HCT116 (cell line): Measurements from ENCODE around the gene GRAMD4. TPM values are rescaled to one million over a fixed set of nuclear protein-coding genes. Genes with fewer than 3 reads are reported as not detected.

ENCODE experiments used
- ATAC-seq: fragments of 200-7000 bp; cut with Tn5 transposase; 2 replicates; pipeline ENCODE4 v1.9.1; 2020; ENCODE audit warnings: mild to moderate bottlenecking, moderate library complexity
- BruUV-seq: library from RNA; stranded (reverse); fragments of 400-500 nt; replicated peaks from 2 replicates; lab custom pipeline; 2021; lab: Mats Ljungman, UMichigan
- CTCF ChIA-PET: fragments of 300-600 bp; sonication (Branson Sonifier 250); formaldehyde crosslinking; loops from one replicate; lab custom pipeline; 2021; ENCODE audit warnings: antibody characterized with exemption; lab: Charles Lee
- POLR2A ChIA-PET: fragments of 300-600, 350-600 bp; sonication (Branson Sonifier 250); formaldehyde crosslinking; loops from one replicate; lab custom pipeline; 2021; ENCODE audit warnings: antibody characterized with exemption; lab: Charles Lee
- RAD21 ChIA-PET, 2 experiments: fragments of 300-600 bp; sonication (Branson Sonifier 250); formaldehyde crosslinking; loops; one replicate each; lab custom pipeline; 2023; ENCODE audit warnings: low total read pairs in 2 of 2; ENCODE audit not compliant: uncharacterized antibody in 2 of 2, unreplicated experiment in 2 of 2, low non-redundant PET in 1 of 2; lab: Charles Lee
- DNase-seq: peaks from one replicate; pipeline ENCODE4 v3.0.0-alpha.2; 2010; ENCODE audit warnings: low read depth, low spot score
- H2AFZ ChIP-seq: fragments of 200-600 bp; shearing (Covaris generic), sonication (generic); 2 replicates; pipeline ENCODE4 v1.6.1; 2017; ENCODE audit warnings: low read depth, mixed run types, mixed read lengths, antibody characterized with exemption, low read length; ENCODE audit not compliant: poor library complexity, severe bottlenecking
- H3K27ac ChIP-seq: 2 replicates; pipeline ENCODE4 v1.5.1; 2012; ENCODE audit warnings: low read depth, low read length
- H3K27me3 ChIP-seq: fragments of 200-600 bp; sonication (generic); 2 replicates; pipeline ENCODE4 v1.6.1; 2016; ENCODE audit warnings: mixed run types, low read length, mixed read lengths; ENCODE audit not compliant: insufficient read depth
- H3K36me3 ChIP-seq, 2 experiments: fragments of 200-500 bp in 1 of 2; fragments of 200-600 bp in 1 of 2; sonication (Bioruptor generic) in 1 of 2; sonication (generic) in 1 of 2; 2 replicates each; pipeline versions ENCODE4 v1.5.1 to v1.6.1; 2014 to 2016; ENCODE audit warnings: low read length in 2 of 2, inconsistent platforms in 1 of 2, mixed read lengths in 1 of 2, mixed run types in 1 of 2; ENCODE audit not compliant: insufficient read depth in 2 of 2, control insufficient read depth in 1 of 2
- H3K4me1 ChIP-seq, 2 experiments: fragments of 200-600 bp in 1 of 2; sonication (generic) in 1 of 2; 2 replicates each; pipeline versions ENCODE4 v1.5.1 to v1.6.1; 2012 to 2017; ENCODE audit warnings: low read length in 2 of 2, inconsistent platforms in 1 of 2, mild to moderate bottlenecking in 1 of 2, mixed read lengths in 1 of 2, mixed run types in 1 of 2, moderate library complexity in 1 of 2; ENCODE audit not compliant: insufficient read depth in 2 of 2, control insufficient read depth in 1 of 2
- H3K4me2 ChIP-seq: fragments of 200-600 bp; sonication (generic); 2 replicates; pipeline ENCODE4 v1.6.1; 2017; ENCODE audit warnings: mixed run types, low read length, mixed read lengths
- H3K4me3 ChIP-seq, 2 experiments: fragments of 200-600 bp in 1 of 2; sonication (generic) in 1 of 2; replicated peaks in 1 of 2; 2 replicates each; pipeline ENCODE4 v1.5.1; 2011 to 2016; ENCODE audit warnings: low read length in 2 of 2, control low read depth in 1 of 2, low read depth in 1 of 2, mild to moderate bottlenecking in 1 of 2, mixed read lengths in 1 of 2, mixed run types in 1 of 2
- H3K79me2 ChIP-seq: fragments of 200-600 bp; sonication (generic); 2 replicates; pipeline ENCODE4 v1.6.1; 2017; ENCODE audit warnings: mild to moderate bottlenecking, mixed run types, low read length, moderate library complexity, mixed read lengths; ENCODE audit not compliant: insufficient read depth
- H3K9ac ChIP-seq: fragments of 200-600 bp; sonication (generic); 2 replicates; pipeline ENCODE4 v1.6.1; 2016; ENCODE audit warnings: low read length, mixed read lengths
- H3K9me2 ChIP-seq: fragments of 200-600 bp; sonication (generic), shearing (Covaris generic); 2 replicates; pipeline ENCODE4 v1.6.1; 2017; ENCODE audit warnings: mixed run types, mild to moderate bottlenecking, moderate library complexity; ENCODE audit not compliant: insufficient read depth
- H3K9me3 ChIP-seq, 2 experiments: fragments of 200-500 bp in 1 of 2; fragments of 200-600 bp in 1 of 2; sonication (Bioruptor generic) in 1 of 2; sonication (generic) in 1 of 2; 2 replicates each; pipeline ENCODE4 v1.6.1; 2014 to 2017; ENCODE audit warnings: low read length in 2 of 2, mixed read lengths in 2 of 2, inconsistent platforms in 1 of 2, low read depth in 1 of 2, mild to moderate bottlenecking in 1 of 2, mixed run types in 1 of 2, moderate library complexity in 1 of 2; ENCODE audit not compliant: control insufficient read depth in 1 of 2, insufficient read depth in 1 of 2
- H4K20me1 ChIP-seq: fragments of 200-600 bp; sonication (generic), shearing (Covaris generic); 2 replicates; pipeline ENCODE4 v1.6.1; 2017; ENCODE audit warnings: mixed run types, mild to moderate bottlenecking, moderate library complexity; ENCODE audit not compliant: insufficient read depth
- ATF3 ChIP-seq: IDR thresholded peaks from 2 replicates; pipeline ENCODE4 v1.6.1; 2012
- CEBPB ChIP-seq: IDR thresholded peaks from 2 replicates; pipeline ENCODE4 v1.6.1; 2012; ENCODE audit warnings: low read depth
- CTCF ChIP-seq, 3 experiments: fragments of 200-600 bp in 1 of 3; sonication (generic) in 1 of 3; IDR thresholded peaks in 2 of 3; conservative IDR thresholded peaks in 1 of 3; 2 replicates each; pipeline ENCODE4 v1.5.1; 2012 to 2017; ENCODE audit warnings: low read depth in 2 of 3, low read length in 2 of 3, antibody characterized with exemption in 1 of 3, borderline replicate concordance in 1 of 3, control low read depth in 1 of 3, mild to moderate bottlenecking in 1 of 3, mixed read lengths in 1 of 3, mixed run types in 1 of 3, moderate library complexity in 1 of 3; ENCODE audit not compliant: insufficient read depth in 1 of 3
- ELF1 ChIP-seq: IDR thresholded peaks from 2 replicates; pipeline ENCODE4 v1.6.1; 2012; ENCODE audit warnings: low read depth, borderline replicate concordance
- EZH2 ChIP-seq: fragments of 200-600 bp; sonication (generic); IDR thresholded peaks from 2 replicates; pipeline ENCODE4 v1.6.1; 2017; ENCODE audit warnings: antibody characterized with exemption, mixed run types
- FOSL1 ChIP-seq: IDR thresholded peaks from 2 replicates; pipeline ENCODE4 v1.6.1; 2012; ENCODE audit warnings: low read depth
- JUND ChIP-seq: IDR thresholded peaks from 2 replicates; pipeline ENCODE4 v1.6.1; 2012
- POLR2AphosphoS5 ChIP-seq: IDR thresholded peaks from 2 replicates; pipeline ENCODE4 v1.6.1; 2011; ENCODE audit warnings: mild to moderate bottlenecking, low read depth, low read length, moderate library complexity
- ZBTB33 ChIP-seq: IDR thresholded peaks from 2 replicates; pipeline ENCODE4 v1.6.1; 2011; ENCODE audit warnings: mild to moderate bottlenecking, low read length, moderate library complexity; ENCODE audit not compliant: insufficient replicate concordance; ENCODE audit errors: extremely low read depth
- ZNF274 ChIP-seq: fragments of 200-500 bp; sonication (Bioruptor generic); IDR thresholded peaks from 2 replicates; pipeline ENCODE4 v1.6.1; 2014; ENCODE audit warnings: mild to moderate bottlenecking, low read depth, low read length, inconsistent platforms
- intact Hi-C: fragments of 100-400 bp; cut with micrococcal nuclease; formaldehyde crosslinking; loops from 2 replicates; pipeline ENCODE4 v1.10.0; 2022
- total RNA-seq: library from RNA; stranded (reverse); gene quantifications from one replicate; pipeline ENCODE4 v1.2.1, GENCODE V29; 2021; ENCODE audit not compliant: unreplicated experiment

Gene GRAMD4
- total RNA-seq, 1 experiment from 2014 or later: 25.8 TPM

GRCh38 chr22:46598737-46599424 lies 21.3 kb upstream of the GRAMD4 start:
- POLR2A ChIA-PET: no interaction called here
- no TSS peak for BruUV-seq
- DNase-seq (no peak), ATAC-seq (no peak)
- CTCF ChIA-PET: interaction anchor here (2.6 kb wide), 1 partner anchor 35 kb away, joined by 6 read pairs; no protein-coding TSS in a partner anchor
- no peak overlapping the region for H3K9ac ChIP-seq
- H3K4me1 ChIP-seq: peaks cover 16 to 20% of the 10 kb centered on the region in 2 experiments
- no peak overlapping the region for H2AFZ ChIP-seq
- H3K9me2 ChIP-seq: no peaks in the 10 kb centered on the region
- intact Hi-C loops: no loop called here
- no peak overlapping the region for H3K4me3 ChIP-seq
- H3K79me2 ChIP-seq: no peaks in the 10 kb centered on the region
- no peak overlapping the region for H3K27ac ChIP-seq
- TF ChIP-seq EZH2 (no peak), ZBTB33 (no peak), CTCF (IDR thresholded peaks at IDR 0.05 in 2 of 3, conservative IDR thresholded peaks at IDR 0.05 in 1 of 3; ENCODE audit: borderline replicate concordance in 1 of 3, insufficient read depth in 1 of 3, low read depth in 2 of 3, low read length in 2 of 3) (no peak), ELF1 (no peak), FOSL1 (no peak), ZNF274 (no peak), JUND (no peak), CEBPB (no peak), POLR2AphosphoS5 (no peak), ATF3 (no peak)
- no peak overlapping the region for H3K4me2 ChIP-seq
- no peaks in the 10 kb centered on the region for H3K27me3 ChIP-seq
- no peaks in the 10 kb centered on the region for H3K36me3 ChIP-seq
- H3K9me3 ChIP-seq: no peaks in the 10 kb centered on the region
- no peaks in the 10 kb centered on the region for H4K20me1 ChIP-seq
- RAD21 ChIA-PET: no interaction called here
